Keratinocyte (primary cell): Measurements from ENCODE around the gene TRA2B. TPM values are rescaled to one million over a fixed set of nuclear protein-coding genes. Genes with fewer than 3 reads are reported as not detected.

Source experiments
- DNase-seq: peaks from one replicate; pipeline ENCODE4 v3.0.0-alpha.2; 2011; ENCODE audit warnings: low read depth, missing footprints, low spot score
- FAIRE-seq: peaks from 2 replicates; lab custom pipeline; 2011; peaks lifted over from hg19 to GRCh38; lab: Jason Lieb, UNC
- H2AFZ ChIP-seq: 2 replicates; pipeline ENCODE4 v1.6.0; 2012; ENCODE audit warnings: low read length, control low read depth, inconsistent platforms; ENCODE audit not compliant: control insufficient read depth
- H3K27ac ChIP-seq: 2 replicates; pipeline ENCODE4 v1.5.1; 2011; ENCODE audit warnings: low read length; ENCODE audit not compliant: control insufficient read depth, insufficient read depth
- H3K27me3 ChIP-seq: 3 replicates; pipeline ENCODE4 v1.6.0; 2011; ENCODE audit warnings: low read length; ENCODE audit not compliant: control insufficient read depth, insufficient read depth; ENCODE audit errors: extremely low read depth
- H3K36me3 ChIP-seq, 2 experiments: 2 replicates in 1 of 2; 3 replicates in 1 of 2; pipeline ENCODE4 v1.5.1; 2011; ENCODE audit warnings: low read length in 2 of 2, mild to moderate bottlenecking in 1 of 2; ENCODE audit not compliant: control insufficient read depth in 2 of 2, insufficient read depth in 2 of 2; ENCODE audit errors: extremely low read depth in 1 of 2
- H3K4me1 ChIP-seq: 3 replicates; pipeline ENCODE4 v1.5.1; 2011; ENCODE audit warnings: low read length; ENCODE audit not compliant: control insufficient read depth, insufficient read depth; ENCODE audit errors: extremely low read depth
- H3K4me2 ChIP-seq: 3 replicates; pipeline ENCODE4 v1.6.0; 2011; ENCODE audit warnings: low read depth, low read length; ENCODE audit not compliant: control insufficient read depth, insufficient read depth; ENCODE audit errors: extremely low read depth
- H3K4me3 ChIP-seq, 3 experiments: fragments of 200-600 bp in 1 of 3; sonication (generic) in 1 of 3; 2 replicates in 2 of 3; 3 replicates in 1 of 3; pipeline ENCODE4 v1.5.1; 2011 to 2016; ENCODE audit warnings: low read length in 3 of 3, mild to moderate bottlenecking in 3 of 3, control low read depth in 2 of 3, inconsistent platforms in 1 of 3, low read depth in 1 of 3, mixed read lengths in 1 of 3, mixed run types in 1 of 3, moderate library complexity in 1 of 3; ENCODE audit not compliant: control insufficient read depth in 2 of 3, insufficient read depth in 2 of 3; ENCODE audit errors: extremely low read depth in 1 of 3
- H3K79me2 ChIP-seq: 2 replicates; pipeline ENCODE4 v1.6.0; 2012; ENCODE audit warnings: low read length; ENCODE audit not compliant: control insufficient read depth, insufficient read depth
- H3K9ac ChIP-seq: 3 replicates; pipeline ENCODE4 v1.6.0; 2011; ENCODE audit warnings: low read length; ENCODE audit not compliant: control insufficient read depth, insufficient read depth; ENCODE audit errors: extremely low read depth
- H3K9me1 ChIP-seq: 3 replicates; pipeline ENCODE4 v1.6.0; 2011; ENCODE audit warnings: low read length; ENCODE audit not compliant: control insufficient read depth, insufficient read depth; ENCODE audit errors: extremely low read depth
- H3K9me3 ChIP-seq: 2 replicates; pipeline ENCODE4 v1.5.1; 2012; ENCODE audit warnings: low read depth, low read length; ENCODE audit not compliant: control insufficient read depth
- H4K20me1 ChIP-seq: 3 replicates; pipeline ENCODE4 v1.6.0; 2011; ENCODE audit warnings: low read length; ENCODE audit not compliant: control insufficient read depth, insufficient read depth; ENCODE audit errors: extremely low read depth
- CTCF ChIP-seq, 3 experiments: IDR thresholded peaks in 1 of 3; conservative IDR thresholded peaks in 1 of 3; optimal IDR thresholded peaks in 1 of 3; 2 replicates in 2 of 3; 3 replicates in 1 of 3; pipeline versions ENCODE3 to v1.5.1; 2011; ENCODE audit warnings: low read length in 3 of 3, mild to moderate bottlenecking in 3 of 3, moderate library complexity in 2 of 3, control low read depth in 1 of 3, inconsistent platforms in 1 of 3; ENCODE audit not compliant: insufficient read depth in 2 of 3; ENCODE audit errors: extremely low read depth in 1 of 3
- EZH2 ChIP-seq: IDR thresholded peaks from one replicate; pipeline ENCODE4 v1.6.1; 2012; ENCODE audit warnings: inconsistent platforms, mild to moderate bottlenecking, low read length, moderate library complexity
- dilution Hi-C: fragments of 300-500 bp; cut with MboI; formaldehyde crosslinking; loops from one replicate; pipeline ENCODE4 v1.7.0; 2020; ENCODE audit warnings: low sequenced_read_pairs; ENCODE audit not compliant: extremely low pct_ligation_motif_present
- polyA plus RNA-seq, 5 experiments: library from polyadenylated mRNA; depleted of rRNA in 3 of 5; stranded (reverse) in 3 of 5; stranded (forward) in 1 of 5; unstranded in 1 of 5; fragments of >200 nt; gene quantifications; 1 replicate in 1 of 5; 2 replicates in 3 of 5; 3 replicates in 1 of 5; pipeline versions ENCODE4 v1.2.1 to v1.2.3, GENCODE V29; 2011 to 2012; ENCODE audit warnings: missing spikeins in 2 of 5, low read depth in 1 of 5, low replicate concordance in 1 of 5

Gene TRA2B
- polyA plus RNA-seq, 1 donor (not counting 4 experiments of a cell fraction or from before 2014, with no cell fraction given), result 195 TPM

- H3K79me2 ChIP-seq, result no peaks in the 10 kb centered on the region
- H3K9ac ChIP-seq, result no peak overlapping the region
- FAIRE-seq, result peak; percentile 51
- DNase-seq, result no peak
- TF ChIP-seq EZH2 (no peak), CTCF (optimal IDR thresholded peaks at IDR 0.05 in 1 of 3, IDR thresholded peaks at IDR 0.05 in 1 of 3, conservative IDR thresholded peaks at IDR 0.05 in 1 of 3; ENCODE audit: extremely low read depth in 1 of 3, insufficient read depth in 2 of 3, low read length in 3 of 3) (no peak)
- H4K20me1 ChIP-seq, result no peaks in the 10 kb centered on the region
- dilution Hi-C loops, result no loop called here
- no peak overlapping the region for H3K4me3 ChIP-seq
- no peaks in the 10 kb centered on the region for H3K36me3 ChIP-seq
- H2AFZ ChIP-seq, result no peak overlapping the region
- no peaks in the 10 kb centered on the region for H3K4me1 ChIP-seq
- H3K27me3 ChIP-seq, result no peaks in the 10 kb centered on the region
- no peaks in the 10 kb centered on the region for H3K9me3 ChIP-seq
- no peak overlapping the region for H3K27ac ChIP-seq
- H3K9me1 ChIP-seq, result no peaks in the 10 kb centered on the region
- no peak overlapping the region for H3K4me2 ChIP-seq
Measured at GRCh38 chr3:185866555-185866954, 71.3 kb downstream of the TRA2B start.

Other genes with a start within 250 kb of the TRA2B start
- 8.2 to 21.2 TPM (median 13.7 TPM) in 3 replicates for gene IGF2BP2, start 113.0 kb downstream of the TRA2B start, polyA plus RNA-seq
- gene ETV5, start 171.1 kb upstream of the TRA2B start, polyA plus RNA-seq, result 13.8 to 49.7 TPM (median 28.7 TPM) in 3 replicates